ENCODE results near the gene MPHOSPH10. TPM values are rescaled to one million over a fixed set of nuclear protein-coding genes. Genes with fewer than 3 reads are reported as not detected.
A peak's percentile ranks its signal among the peaks of the same experiment; 100 is the strongest.

Gene MPHOSPH10
- total RNA-seq, 1 experiment from 2014 or later: 54.7 TPM

DNA sequence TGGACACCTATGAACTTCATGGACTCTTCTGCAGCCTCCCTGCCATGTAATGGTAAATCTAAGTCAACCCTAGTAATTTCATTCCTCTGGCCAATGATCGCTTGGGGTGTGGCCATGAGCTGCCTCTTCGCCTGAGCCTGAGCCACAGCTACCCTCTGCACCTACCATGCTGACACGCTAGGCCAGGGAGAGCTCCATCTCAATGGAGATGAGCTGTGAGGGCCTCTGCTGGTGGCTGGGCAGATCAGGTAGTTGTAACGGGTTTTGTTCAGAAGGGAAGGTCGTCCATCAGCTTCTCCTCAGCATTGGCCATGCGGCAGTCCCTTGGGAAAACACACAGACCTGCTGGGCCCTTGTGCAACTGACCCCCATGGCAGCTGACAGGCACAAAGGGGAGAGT, 24.4 kb downstream of the MPHOSPH10 start:
- peaks cover 14% of the 10 kb centered on the region for H3K4me1 Mint-ChIP-seq (ENCODE audit: low read depth, unreplicated experiment)
- no peaks in the 10 kb centered on the region for H3K9me3 Mint-ChIP-seq (ENCODE audit: low read depth, unreplicated experiment)
- DNase-seq: peak; percentile 53
- H3K27me3 Mint-ChIP-seq (ENCODE audit: unreplicated experiment): peaks cover 42% of the 10 kb centered on the region
- no peaks in the 10 kb centered on the region for H3K36me3 Mint-ChIP-seq (ENCODE audit: insufficient read depth, unreplicated experiment)
- TF ChIP-seq, protein P1, sequence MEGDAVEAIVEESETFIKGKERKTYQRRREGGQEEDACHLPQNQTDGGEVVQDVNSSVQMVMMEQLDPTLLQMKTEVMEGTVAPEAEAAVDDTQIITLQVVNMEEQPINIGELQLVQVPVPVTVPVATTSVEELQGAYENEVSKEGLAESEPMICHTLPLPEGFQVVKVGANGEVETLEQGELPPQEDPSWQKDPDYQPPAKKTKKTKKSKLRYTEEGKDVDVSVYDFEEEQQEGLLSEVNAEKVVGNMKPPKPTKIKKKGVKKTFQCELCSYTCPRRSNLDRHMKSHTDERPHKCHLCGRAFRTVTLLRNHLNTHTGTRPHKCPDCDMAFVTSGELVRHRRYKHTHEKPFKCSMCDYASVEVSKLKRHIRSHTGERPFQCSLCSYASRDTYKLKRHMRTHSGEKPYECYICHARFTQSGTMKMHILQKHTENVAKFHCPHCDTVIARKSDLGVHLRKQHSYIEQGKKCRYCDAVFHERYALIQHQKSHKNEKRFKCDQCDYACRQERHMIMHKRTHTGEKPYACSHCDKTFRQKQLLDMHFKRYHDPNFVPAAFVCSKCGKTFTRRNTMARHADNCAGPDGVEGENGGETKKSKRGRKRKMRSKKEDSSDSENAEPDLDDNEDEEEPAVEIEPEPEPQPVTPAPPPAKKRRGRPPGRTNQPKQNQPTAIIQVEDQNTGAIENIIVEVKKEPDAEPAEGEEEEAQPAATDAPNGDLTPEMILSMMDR (IDR thresholded peaks at IDR 0.05; ENCODE audit: unreplicated experiment): no peak
- no peak overlapping the region for H3K4me3 Mint-ChIP-seq (ENCODE audit: low read depth, unreplicated experiment)
- CTCF ChIA-PET: interaction anchor here (0.6 to 1.3 kb wide), 6 partner anchors 54 to 1288 kb away, joined by 3 to 9 read pairs (median 3); no protein-coding TSS in a partner anchor
- intact Hi-C loops (cut with micrococcal nuclease; ENCODE audit: unreplicated experiment): loop anchor here (10.0 kb wide), 1 partner anchor 120 kb away; no protein-coding TSS in a partner anchor
- no peak overlapping the region for H3K27ac Mint-ChIP-seq (ENCODE audit: unreplicated experiment)
- BruUV-seq (replicated peaks): no TSS peak

DNA sequence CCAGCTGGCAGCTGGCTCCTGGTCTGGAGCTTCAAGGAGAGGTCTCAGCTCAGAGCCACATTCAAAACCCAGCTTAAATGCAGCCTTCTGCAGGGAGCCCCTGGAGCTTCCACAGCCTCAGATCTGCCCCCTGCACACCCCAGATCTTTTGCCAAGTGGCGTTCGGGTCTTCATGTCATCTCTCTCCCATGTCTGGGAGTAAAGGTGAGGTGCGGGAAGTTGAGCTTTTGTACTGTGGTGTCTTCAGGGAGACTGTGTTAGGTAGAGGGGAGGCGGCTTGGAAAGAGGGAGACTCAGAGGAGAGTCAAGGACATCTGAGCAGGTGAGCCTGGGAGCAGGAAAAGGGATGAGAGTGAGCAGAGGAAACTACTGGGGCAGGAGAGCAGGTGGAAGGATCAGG, 25.4 kb downstream of the MPHOSPH10 start:
- no TSS peak for BruUV-seq (replicated peaks)
- Mint-ChIP-seq H3K36me3 (ENCODE audit: insufficient read depth, unreplicated experiment) (peaks cover 4% of the 10 kb centered on the region), H3K27ac (ENCODE audit: unreplicated experiment) (no peak overlapping the region), H3K9me3 (ENCODE audit: low read depth, unreplicated experiment) (no peaks in the 10 kb centered on the region), H3K4me3 (ENCODE audit: low read depth, unreplicated experiment) (no peak overlapping the region), H3K4me1 (ENCODE audit: low read depth, unreplicated experiment) (peaks cover 16% of the 10 kb centered on the region), H3K27me3 (ENCODE audit: unreplicated experiment) (peaks cover 46% of the 10 kb centered on the region)
- intact Hi-C loops (cut with micrococcal nuclease; ENCODE audit: unreplicated experiment): loop anchor here (2.0 to 10.0 kb wide), 2 partner anchors 119 to 355 kb away; no protein-coding TSS in a partner anchor
- no peak for DNase-seq
- TF ChIP-seq, protein P1 (IDR thresholded peaks at IDR 0.05; ENCODE audit: unreplicated experiment): no peak
- CTCF ChIA-PET: no interaction called here

DNA sequence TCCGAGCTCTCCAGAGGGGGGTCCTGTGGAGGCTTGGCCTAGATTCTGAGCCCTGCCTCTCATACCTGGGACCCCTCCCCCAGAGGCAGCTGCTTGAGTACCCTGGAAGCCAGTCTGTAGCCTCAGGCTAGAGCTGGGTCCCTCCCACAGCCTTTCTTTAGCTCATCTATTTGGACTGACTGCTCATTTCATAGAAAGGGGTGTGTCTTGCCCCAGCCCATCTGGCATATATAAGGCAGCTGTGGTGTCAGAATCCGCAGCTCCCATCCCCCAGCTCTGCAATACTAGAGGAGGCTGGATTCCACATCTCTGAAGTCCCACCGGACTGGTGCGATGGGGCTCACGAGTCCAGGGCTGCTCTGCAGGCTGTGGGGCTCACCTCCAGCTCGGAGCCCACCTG, 26.1 kb downstream of the MPHOSPH10 start:
- CTCF ChIA-PET: no interaction called here
- peaks cover 46% of the 10 kb centered on the region for H3K27me3 Mint-ChIP-seq (ENCODE audit: unreplicated experiment)
- peaks cover 4% of the 10 kb centered on the region for H3K36me3 Mint-ChIP-seq (ENCODE audit: insufficient read depth, unreplicated experiment)
- no peaks in the 10 kb centered on the region for H3K9me3 Mint-ChIP-seq (ENCODE audit: low read depth, unreplicated experiment)
- H3K27ac Mint-ChIP-seq (ENCODE audit: unreplicated experiment): no peak overlapping the region
- no peak for DNase-seq
- TF ChIP-seq, protein P1 (IDR thresholded peaks at IDR 0.05; ENCODE audit: unreplicated experiment): no peak
- BruUV-seq (replicated peaks): no TSS peak
- H3K4me1 Mint-ChIP-seq (ENCODE audit: low read depth, unreplicated experiment): peaks cover 16% of the 10 kb centered on the region
- intact Hi-C loops (cut with micrococcal nuclease; ENCODE audit: unreplicated experiment): loop anchor here (2.0 to 10.0 kb wide), 2 partner anchors 118 to 354 kb away; no protein-coding TSS in a partner anchor
- no peak overlapping the region for H3K4me3 Mint-ChIP-seq (ENCODE audit: low read depth, unreplicated experiment)

DNA sequence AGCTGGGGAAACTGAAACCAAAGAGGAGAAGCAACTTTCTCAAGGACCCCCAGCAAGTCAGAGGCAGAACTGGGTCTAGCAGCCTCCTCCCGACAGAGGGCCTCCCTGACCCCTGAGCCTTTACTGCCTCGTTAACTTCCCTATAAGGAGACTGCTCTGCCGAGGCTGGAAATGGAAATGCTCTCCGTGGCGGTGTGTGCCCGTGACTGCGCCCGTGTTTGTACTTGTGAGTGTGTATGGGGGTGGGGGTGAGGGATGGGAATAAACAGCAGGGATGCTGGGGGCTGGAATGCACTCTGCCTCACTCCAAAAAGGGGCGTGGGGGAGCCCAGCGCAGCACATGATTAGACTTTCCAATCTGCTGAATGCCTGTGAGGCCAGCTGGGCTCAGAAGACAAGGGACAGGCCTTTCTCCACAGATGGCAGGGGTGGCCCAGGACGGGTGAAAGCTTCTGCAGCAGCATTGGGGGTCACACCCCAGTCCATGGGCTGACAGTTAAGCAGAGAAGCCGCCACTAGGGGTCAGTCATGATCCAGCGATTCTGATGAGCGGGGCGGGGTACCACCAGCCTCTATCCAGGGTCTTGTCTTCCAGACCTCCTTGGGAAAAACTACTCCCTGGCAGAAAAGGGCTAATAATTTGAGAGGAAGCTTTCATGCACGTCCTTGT, 26.8 kb downstream of the MPHOSPH10 start:
- CTCF ChIA-PET: no interaction called here
- intact Hi-C loops (cut with micrococcal nuclease; ENCODE audit: unreplicated experiment): loop anchor here (2.0 to 10.0 kb wide), 2 partner anchors 118 to 354 kb away; no protein-coding TSS in a partner anchor
- Mint-ChIP-seq H3K9me3 (ENCODE audit: low read depth, unreplicated experiment) (no peaks in the 10 kb centered on the region), H3K4me3 (ENCODE audit: low read depth, unreplicated experiment) (peak overlapping the region; percentile 5), H3K27me3 (ENCODE audit: unreplicated experiment) (peaks cover 52% of the 10 kb centered on the region), H3K36me3 (ENCODE audit: insufficient read depth, unreplicated experiment) (peaks cover 4% of the 10 kb centered on the region), H3K4me1 (ENCODE audit: low read depth, unreplicated experiment) (peaks cover 16% of the 10 kb centered on the region), H3K27ac (ENCODE audit: unreplicated experiment) (no peak overlapping the region)
- BruUV-seq (replicated peaks): no TSS peak
- TF ChIP-seq, protein P1 (IDR thresholded peaks at IDR 0.05; ENCODE audit: unreplicated experiment): peak; percentile 80
- DNase-seq: peak; percentile 70
